OCI-LY7 (cell line): ENCODE data around the gene IGFALS. TPM values are rescaled to one million over a fixed set of nuclear protein-coding genes. Genes with fewer than 3 reads are reported as not detected.

Experiments used
- BruUV-seq: library from RNA; stranded (reverse); fragments of 400-500 nt; replicated peaks from 2 replicates; lab custom pipeline; 2021; lab: Mats Ljungman, UMichigan
- CTCF ChIA-PET: fragments of 300-600 bp; sonication (Branson Sonifier 250); formaldehyde crosslinking; loops from one replicate; lab custom pipeline; 2022; ENCODE audit warnings: antibody characterized with exemption; ENCODE audit not compliant: unreplicated experiment; lab: Charles Lee
- POLR2A ChIA-PET: fragments of 300-600 bp; sonication (Branson Sonifier 250); formaldehyde crosslinking; loops from one replicate; lab custom pipeline; 2022; ENCODE audit warnings: antibody characterized with exemption; lab: Charles Lee
- DNase-seq: peaks from one replicate; pipeline ENCODE4 v3.0.0-alpha.2; 2015; ENCODE audit warnings: low spot score
- H2AFZ ChIP-seq: fragments of 200-600 bp; sonication (generic), shearing (Covaris generic); 2 replicates; pipeline ENCODE4 v1.6.1; 2014; ENCODE audit warnings: mild to moderate bottlenecking, antibody characterized with exemption, low read length, moderate library complexity
- H3K27ac ChIP-seq: fragments of 200-600 bp; sonication (generic); 2 replicates; pipeline ENCODE4 v1.5.1; 2014; ENCODE audit warnings: mixed run types, low read depth, mild to moderate bottlenecking, moderate library complexity, low read length, inconsistent platforms; ENCODE audit not compliant: poor library complexity, severe bottlenecking
- H3K36me3 ChIP-seq: fragments of 200-600 bp; sonication (generic); 2 replicates; pipeline ENCODE4 v1.6.1; 2014; ENCODE audit warnings: mild to moderate bottlenecking, antibody characterized with exemption, low read length, moderate library complexity, mixed read lengths; ENCODE audit not compliant: insufficient read depth
- H3K4me1 ChIP-seq: fragments of 200-600 bp; sonication (generic); 2 replicates; pipeline ENCODE4 v1.5.1; 2014; ENCODE audit warnings: mild to moderate bottlenecking, low read length; ENCODE audit not compliant: insufficient read depth, poor library complexity, severe bottlenecking
- H3K4me2 ChIP-seq: fragments of 200-600 bp; sonication (generic); 2 replicates; pipeline ENCODE4 v1.6.1; 2014; ENCODE audit warnings: mild to moderate bottlenecking, low read length
- H3K4me3 ChIP-seq: fragments of 200-600 bp; sonication (generic); 2 replicates; pipeline ENCODE4 v1.5.1; 2014; ENCODE audit warnings: mild to moderate bottlenecking, low read depth, low read length; ENCODE audit not compliant: poor library complexity, severe bottlenecking
- H3K79me2 ChIP-seq: fragments of 200-600 bp; sonication (generic); 2 replicates; pipeline ENCODE4 v1.6.1; 2016; ENCODE audit warnings: low read depth, mild to moderate bottlenecking, low read length, moderate library complexity, mixed read lengths; ENCODE audit not compliant: insufficient read depth
- H3K9me2 ChIP-seq: fragments of 200-600 bp; sonication (generic); 2 replicates; pipeline ENCODE4 v1.6.1; 2016; ENCODE audit warnings: mild to moderate bottlenecking, low read length, mixed read lengths; ENCODE audit not compliant: insufficient read depth
- H3K9me3 ChIP-seq: fragments of 200-600 bp; sonication (generic); 2 replicates; pipeline ENCODE4 v1.6.1; 2014; ENCODE audit warnings: mild to moderate bottlenecking, mixed run types, low read length, mixed read lengths
- H4K20me1 ChIP-seq: fragments of 200-600 bp; sonication (generic); 2 replicates; pipeline ENCODE4 v1.6.1; 2014; ENCODE audit warnings: mild to moderate bottlenecking, antibody characterized with exemption, low read length, moderate library complexity, mixed read lengths; ENCODE audit not compliant: insufficient read depth
- CTCF ChIP-seq: fragments of 200-600 bp; sonication (generic); conservative IDR thresholded peaks from 2 replicates; pipeline ENCODE4 v1.5.1; 2014; ENCODE audit warnings: mild to moderate bottlenecking, antibody characterized with exemption, low read length, moderate library complexity, mixed read lengths
- EZH2phosphoT487 ChIP-seq: fragments of 200-600 bp; sonication (generic); IDR thresholded peaks from 2 replicates; pipeline ENCODE4 v1.6.1; 2018; ENCODE audit warnings: low read depth, borderline replicate concordance, mild to moderate bottlenecking, mixed run types, antibody characterized with exemption, low read length, moderate library complexity, mixed read lengths
- intact Hi-C: fragments of 100-400 bp; cut with micrococcal nuclease; formaldehyde crosslinking; loops from one replicate; pipeline ENCODE4 v1.10.0; 2022; ENCODE audit not compliant: unreplicated experiment
- total RNA-seq, 2 experiments: library from RNA; depleted of rRNA in 1 of 2; stranded (reverse); fragments of >200 nt in 1 of 2; shearing (Covaris generic) in 1 of 2; gene quantifications; 2 replicates each; pipeline ENCODE4 v1.2.3, GENCODE V29; 2014 to 2022

The IGFALS gene
- total RNA-seq, 2 experiments from 2014 or later, result 0.13 TPM; not detected in 1

- 0 out of 2 replicates have a peak, but pooled peaks cover 8% of the 10 kb centered on the region for H3K9me3 ChIP-seq
- no peaks in the 10 kb centered on the region for H3K9me2 ChIP-seq
- ChIA-PET POLR2A (no interaction called here), CTCF (no interaction called here)
- no peaks in the 10 kb centered on the region for H3K79me2 ChIP-seq
- no peak overlapping the region for H2AFZ ChIP-seq
- no peak overlapping the region for H3K27ac ChIP-seq
- DNase-seq, result no peak
- TF ChIP-seq CTCF (no peak), EZH2phosphoT487 (no peak)
- H3K4me1 ChIP-seq, result no peaks in the 10 kb centered on the region
- peaks cover 22% of the 10 kb centered on the region; the same call in 1 of the 2 replicates for H3K36me3 ChIP-seq
- H3K4me2 ChIP-seq, result no peak overlapping the region
- no peak overlapping the region for H3K4me3 ChIP-seq
- H4K20me1 ChIP-seq, result no peaks in the 10 kb centered on the region
- intact Hi-C loops, result no loop called here
- BruUV-seq, result no TSS peak
These were observed 498 bp downstream of the IGFALS start for GRCh38 chr16:1792836-1793577.

DNA sequence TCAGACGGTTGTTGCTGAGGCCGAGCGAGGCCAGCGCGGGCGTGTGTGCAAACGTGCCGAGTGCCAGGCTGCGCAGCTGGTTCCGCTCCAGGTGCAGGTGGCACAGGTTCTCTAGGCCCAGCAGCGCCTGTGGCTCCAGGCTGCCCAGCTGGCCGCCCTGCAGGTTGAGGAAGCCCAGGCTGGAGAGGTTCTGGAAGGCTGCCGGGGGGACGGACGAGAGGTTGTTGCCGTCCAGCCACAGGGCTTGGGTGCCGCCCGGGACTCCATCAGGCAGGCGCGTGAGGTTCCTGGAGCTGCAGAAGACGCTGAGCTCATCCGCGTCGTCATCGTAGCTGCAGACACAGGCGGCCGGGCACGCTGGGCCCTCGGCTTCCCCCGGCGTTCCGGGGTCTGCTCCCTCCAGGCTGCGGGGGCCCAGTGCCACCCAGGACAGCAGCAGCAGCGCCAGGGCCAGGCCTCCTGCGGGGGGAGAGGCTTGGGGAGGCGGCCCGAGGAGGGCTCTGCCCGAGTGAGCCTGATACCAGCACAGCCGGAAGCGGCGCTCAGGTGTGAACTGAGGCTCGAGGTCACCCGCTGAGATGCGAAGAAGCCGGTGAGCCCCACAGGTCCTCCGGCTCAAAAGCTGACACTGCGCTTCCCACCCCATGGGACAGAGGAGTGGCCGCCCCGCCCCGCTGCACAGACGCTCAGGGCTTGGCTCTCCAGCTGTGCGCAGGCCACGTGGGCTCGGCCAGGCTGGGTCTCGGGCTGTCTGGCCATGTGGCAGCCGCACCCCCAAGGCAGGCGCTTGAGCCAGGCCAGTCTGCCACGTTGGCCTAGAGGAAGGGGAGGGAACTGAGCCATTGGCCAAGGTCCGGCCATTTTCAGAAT, 1.3 kb downstream of the IGFALS start:
- TF ChIP-seq EZH2phosphoT487 (no peak), CTCF (no peak)
- DNase-seq, result no peak
- no TSS peak for BruUV-seq
- Histone ChIP-seq H3K4me2 (no peak overlapping the region), H4K20me1 (no peaks in the 10 kb centered on the region), H3K79me2 (no peaks in the 10 kb centered on the region), H3K4me1 (no peaks in the 10 kb centered on the region), H2AFZ (no peak overlapping the region), H3K4me3 (no peak overlapping the region), H3K36me3 (peaks cover 28% of the 10 kb centered on the region; the same call in 1 of the 2 replicates), H3K27ac (no peak overlapping the region), H3K9me2 (no peaks in the 10 kb centered on the region), H3K9me3 (0 out of 2 replicates have a peak, but pooled peaks cover under 1% of the 10 kb centered on the region)
- CTCF ChIA-PET, result no interaction called here
- intact Hi-C loops, result no loop called here
- POLR2A ChIA-PET, result no interaction called here
